K562 (cell line): ENCODE data around the gene OR2B2.

Experiments
- CREB3L1 ChIP-seq: fragments of 450-650 bp; IDR thresholded peaks from 2 replicates; pipeline ENCODE4 v1.6.1; 2014; ENCODE audit warnings: low read depth, mild to moderate bottlenecking, moderate library complexity, borderline replicate concordance
- CREB5 ChIP-seq: fragments of 250-450 bp; sonication (Bioruptor Pico); IDR thresholded peaks from 2 replicates; pipeline ENCODE4 v1.5.0; 2020; ENCODE audit warnings: mild to moderate bottlenecking
- CTCF ChIP-seq, 3 experiments: IDR thresholded peaks in 2 of 3; conservative IDR thresholded peaks in 1 of 3; 2 replicates each; pipeline ENCODE4 v1.5.1; 2011 to 2012; ENCODE audit warnings: low read length in 3 of 3, mild to moderate bottlenecking in 3 of 3, control low read depth in 2 of 3, improper control_type of control experiment in 1 of 3, inconsistent platforms in 1 of 3, low read depth in 1 of 3, mixed read lengths in 1 of 3, moderate library complexity in 1 of 3; ENCODE audit not compliant: insufficient read depth in 2 of 3
- ETV6 ChIP-seq, 3 experiments: fragments of 150-350 bp in 1 of 3; sonication (generic) in 1 of 3; formaldehyde crosslinking in 1 of 3; IDR thresholded peaks; 2 replicates each; pipeline versions ENCODE4 v1.6.1 to v1.8.0; 2014 to 2022; ENCODE audit warnings: borderline replicate concordance in 2 of 3, low read depth in 2 of 3, antibody characterized with exemption in 1 of 3, low read length in 1 of 3, mild to moderate bottlenecking in 1 of 3, missing genetic modification reagents in 1 of 3
- EZH2 ChIP-seq: IDR thresholded peaks from 2 replicates; pipeline ENCODE4 v1.6.1; 2012; ENCODE audit warnings: low read depth, mild to moderate bottlenecking, inconsistent platforms, low read length, borderline replicate concordance
- KDM2B ChIP-seq: fragments of 250-450 bp; sonication (Bioruptor Pico); IDR thresholded peaks from 2 replicates; pipeline ENCODE4 v1.8.0; 2021; ENCODE audit warnings: mild to moderate bottlenecking, moderate library complexity

GRCh38 chr6:27882624-27883023 lies 29.6 kb downstream of the OR2B2 start:
- TF ChIP-seq CTCF (IDR thresholded peaks at IDR 0.05 in 2 of 3, conservative IDR thresholded peaks at IDR 0.05 in 1 of 3; ENCODE audit: insufficient read depth in 2 of 3, low read depth in 1 of 3, low read length in 3 of 3): no peak
- no peak for TF ChIP-seq EZH2
- no peak for TF ChIP-seq CREB5 (CRISPR knock-in tag)
- TF ChIP-seq KDM2B (CRISPR knock-in tag): no peak
- TF ChIP-seq ETV6 (IDR thresholded peaks at IDR 0.05; ENCODE audit: borderline replicate concordance in 1 of 2, low read depth in 2 of 2, low read length in 1 of 2): no peak
- TF ChIP-seq ETV6 (CRISPR knock-in tag; IDR thresholded peaks at IDR 0.05; ENCODE audit: borderline replicate concordance): no peak
- TF ChIP-seq CREB3L1: no peak
